Hepatocyte (in vitro differentiated cells): ENCODE results near the gene CFHR5. TPM values are rescaled to one million over a fixed set of nuclear protein-coding genes. Genes with fewer than 3 reads are reported as not detected.

ENCODE experiments used
- DNase-seq: peaks from one replicate; pipeline ENCODE4 v3.0.0-alpha.2; 2016; ENCODE audit warnings: low spot score
- H2AFZ ChIP-seq: fragments of 200-600 bp; sonication (generic); 2 replicates; pipeline ENCODE4 v1.6.0; 2016; ENCODE audit warnings: antibody characterized with exemption, mild to moderate bottlenecking
- H3K27ac ChIP-seq: fragments of 200-600 bp; sonication (generic); 2 replicates; pipeline ENCODE4 v1.5.1; 2016; ENCODE audit warnings: mild to moderate bottlenecking
- H3K27me3 ChIP-seq: fragments of 200-600 bp; sonication (generic); 2 replicates; pipeline ENCODE4 v1.6.1; 2016
- H3K36me3 ChIP-seq: fragments of 200-600 bp; sonication (generic); replicated peaks from 2 replicates; pipeline ENCODE4 v1.5.1; 2016; ENCODE audit warnings: low read depth; ENCODE audit not compliant: insufficient read depth
- H3K4me1 ChIP-seq: fragments of 200-600 bp; sonication (generic); 2 replicates; pipeline ENCODE4 v1.5.1; 2016; ENCODE audit warnings: mild to moderate bottlenecking, moderate library complexity; ENCODE audit not compliant: insufficient read depth
- H3K4me2 ChIP-seq: fragments of 200-600 bp; sonication (generic); 2 replicates; pipeline ENCODE4 v1.6.0; 2016
- H3K4me3 ChIP-seq: fragments of 200-600 bp; sonication (generic); 2 replicates; pipeline ENCODE4 v1.5.1; 2016; ENCODE audit warnings: mild to moderate bottlenecking
- H3K79me2 ChIP-seq: fragments of 200-600 bp; sonication (generic); 2 replicates; pipeline ENCODE4 v1.6.0; 2017; ENCODE audit warnings: mild to moderate bottlenecking
- H3K9me2 ChIP-seq: fragments of 200-600 bp; sonication (generic); replicated peaks from 2 replicates; pipeline ENCODE4 v1.6.0; 2017; ENCODE audit warnings: mild to moderate bottlenecking; ENCODE audit not compliant: insufficient read depth
- H3K9me3 ChIP-seq: fragments of 200-600 bp; sonication (generic); 2 replicates; pipeline ENCODE4 v1.5.1; 2016; ENCODE audit warnings: low read depth, mild to moderate bottlenecking
- H4K20me1 ChIP-seq: fragments of 200-600 bp; sonication (generic); 2 replicates; pipeline ENCODE4 v1.6.0; 2016; ENCODE audit warnings: mild to moderate bottlenecking; ENCODE audit not compliant: insufficient read depth, poor library complexity, severe bottlenecking
- EZH2 ChIP-seq: fragments of 200-600 bp; sonication (generic); IDR thresholded peaks from 2 replicates; pipeline ENCODE4 v1.6.1; 2016; ENCODE audit warnings: antibody characterized with exemption, mild to moderate bottlenecking, borderline replicate concordance
- EZH2phosphoT487 ChIP-seq: fragments of 200-600 bp; sonication (generic); IDR thresholded peaks from one replicate; pipeline ENCODE4 v1.6.1; 2018; ENCODE audit warnings: antibody characterized with exemption, mild to moderate bottlenecking, low read depth, moderate library complexity; ENCODE audit not compliant: unreplicated experiment, severe bottlenecking
- WGBS: methylation state at CpG from one replicate; pipeline ENCODE4 v1.1.6; 2016; ENCODE audit warnings: low lambda C conversion rate; ENCODE audit errors: missing lambda C conversion rate; 5-methylcytosine and 5-hydroxymethylcytosine counted together
- polyA plus RNA-seq: library from polyadenylated mRNA; unstranded; fragments of >200 nt; fragmentation: Nextera tagmentation; extraction: Ambion mirVana; gene quantifications from 2 replicates; pipeline ENCODE4 v1.2.1, GENCODE V29; 2016
- total RNA-seq: library from RNA; depleted of rRNA; stranded (reverse); fragments of >200 nt; gene quantifications from 2 replicates; pipeline ENCODE4 v1.2.3, GENCODE V29; 2014
- TF ChIP-seq, protein P1 (sequence below): fragments of 200-600 bp; sonication (generic); IDR thresholded peaks from 2 replicates; pipeline ENCODE4 v1.5.1; 2016; ENCODE audit warnings: antibody characterized with exemption, mild to moderate bottlenecking; ENCODE audit not compliant: poor library complexity

Gene CFHR5
- total and polyA plus RNA-seq, 2 experiments from 2014 or later, result 0.36 to 0.77 TPM

DNA sequence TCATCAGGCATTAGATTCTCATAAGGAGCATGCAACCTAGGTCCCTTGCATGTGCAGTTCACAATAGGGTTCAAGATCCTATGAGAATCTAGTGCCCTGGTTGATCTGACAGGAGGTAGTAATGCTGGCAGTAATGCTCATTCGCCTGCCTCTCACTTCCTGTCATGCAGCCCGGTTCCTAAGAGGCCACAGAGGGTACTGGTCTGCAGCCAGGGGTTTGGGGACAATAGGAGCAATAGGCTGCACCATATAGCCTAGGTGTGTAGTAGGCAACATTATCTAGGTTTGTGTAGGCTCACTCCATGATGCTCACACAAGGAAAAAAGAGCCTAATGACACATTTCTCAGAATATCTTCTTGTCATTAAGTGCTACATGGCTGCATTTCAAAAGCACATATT, 25.8 kb downstream of the CFHR5 start:
- 75% methylated on average over 2 of the region's 2 CpGs for WGBS
- H3K36me3 ChIP-seq, result no peaks in the 10 kb centered on the region
- no peak overlapping the region for H3K27ac ChIP-seq
- no peak overlapping the region for H3K4me2 ChIP-seq
- no peaks in the 10 kb centered on the region for H3K79me2 ChIP-seq
- H3K9me2 ChIP-seq, result no peaks in the 10 kb centered on the region
- H3K4me1 ChIP-seq, result no peaks in the 10 kb centered on the region
- no peak for DNase-seq
- no peak for TF ChIP-seq EZH2
- H4K20me1 ChIP-seq, result no peaks in the 10 kb centered on the region
- H3K4me3 ChIP-seq, result no peak overlapping the region
- no peaks in the 10 kb centered on the region for H3K9me3 ChIP-seq
- H2AFZ ChIP-seq, result no peak overlapping the region
- no peaks in the 10 kb centered on the region for H3K27me3 ChIP-seq

DNA sequence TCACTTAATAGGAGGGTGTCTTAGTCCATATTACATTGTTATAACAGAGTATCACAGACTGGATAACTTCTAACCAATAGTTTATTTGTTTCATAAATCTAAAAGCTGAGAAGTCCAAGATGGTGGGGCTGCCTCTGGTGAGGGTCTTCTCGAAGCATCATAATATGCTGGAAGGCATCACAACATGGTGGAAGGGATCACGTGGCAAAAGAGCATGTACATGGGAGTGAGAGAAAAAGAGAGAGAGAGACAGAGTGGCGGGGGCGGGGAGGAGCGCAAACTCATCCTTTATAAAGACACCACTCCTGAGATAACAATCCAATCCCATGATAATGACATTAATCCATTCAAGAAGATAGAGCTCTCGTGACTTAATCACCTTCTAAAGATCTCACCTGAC, 31.5 kb downstream of the CFHR5 start:
- TF ChIP-seq EZH2, result no peak
- TF ChIP-seq, protein P1, sequence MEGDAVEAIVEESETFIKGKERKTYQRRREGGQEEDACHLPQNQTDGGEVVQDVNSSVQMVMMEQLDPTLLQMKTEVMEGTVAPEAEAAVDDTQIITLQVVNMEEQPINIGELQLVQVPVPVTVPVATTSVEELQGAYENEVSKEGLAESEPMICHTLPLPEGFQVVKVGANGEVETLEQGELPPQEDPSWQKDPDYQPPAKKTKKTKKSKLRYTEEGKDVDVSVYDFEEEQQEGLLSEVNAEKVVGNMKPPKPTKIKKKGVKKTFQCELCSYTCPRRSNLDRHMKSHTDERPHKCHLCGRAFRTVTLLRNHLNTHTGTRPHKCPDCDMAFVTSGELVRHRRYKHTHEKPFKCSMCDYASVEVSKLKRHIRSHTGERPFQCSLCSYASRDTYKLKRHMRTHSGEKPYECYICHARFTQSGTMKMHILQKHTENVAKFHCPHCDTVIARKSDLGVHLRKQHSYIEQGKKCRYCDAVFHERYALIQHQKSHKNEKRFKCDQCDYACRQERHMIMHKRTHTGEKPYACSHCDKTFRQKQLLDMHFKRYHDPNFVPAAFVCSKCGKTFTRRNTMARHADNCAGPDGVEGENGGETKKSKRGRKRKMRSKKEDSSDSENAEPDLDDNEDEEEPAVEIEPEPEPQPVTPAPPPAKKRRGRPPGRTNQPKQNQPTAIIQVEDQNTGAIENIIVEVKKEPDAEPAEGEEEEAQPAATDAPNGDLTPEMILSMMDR, result no peak
- TF ChIP-seq EZH2phosphoT487, result no peak

DNA sequence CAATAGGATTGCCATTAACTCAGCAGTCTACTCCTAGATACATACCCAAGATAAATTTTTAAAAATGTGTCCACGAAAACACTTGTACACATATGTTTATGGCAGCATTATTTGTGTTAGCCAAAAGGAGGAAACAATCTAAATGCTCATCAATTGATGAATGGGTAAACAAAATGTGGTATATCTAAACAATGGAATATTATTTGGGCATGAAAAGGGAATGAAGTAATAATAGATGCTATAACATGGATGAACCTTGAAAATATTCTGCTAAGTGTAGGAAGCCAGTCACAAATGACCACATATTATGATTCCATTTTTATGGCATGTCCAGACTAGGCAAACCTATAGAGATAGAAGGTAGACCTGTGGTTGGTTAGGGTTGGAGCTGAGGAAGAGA, 34.3 kb downstream of the CFHR5 start:
- Histone ChIP-seq H3K27me3 (no peaks in the 10 kb centered on the region), H3K79me2 (no peaks in the 10 kb centered on the region), H3K9me3 (no peaks in the 10 kb centered on the region), H3K9me2 (no peaks in the 10 kb centered on the region), H3K27ac (no peak overlapping the region), H3K4me1 (no peaks in the 10 kb centered on the region), H3K36me3 (no peaks in the 10 kb centered on the region), H3K4me2 (no peak overlapping the region), H2AFZ (no peak overlapping the region), H3K4me3 (no peak overlapping the region), H4K20me1 (no peaks in the 10 kb centered on the region)
- no peak for DNase-seq
- TF ChIP-seq EZH2 (no peak), EZH2phosphoT487 (no peak)
- TF ChIP-seq, protein P1, result no peak
- 85% methylated on average over 1 of the region's 1 CpG for WGBS

More for the DNA sequence above, 31.5 kb downstream of the CFHR5 start:
- Histone ChIP-seq H3K4me3 (no peak overlapping the region), H3K36me3 (no peaks in the 10 kb centered on the region), H3K4me2 (no peak overlapping the region), H3K4me1 (no peaks in the 10 kb centered on the region), H3K27ac (no peak overlapping the region), H3K79me2 (no peaks in the 10 kb centered on the region), H3K9me2 (no peaks in the 10 kb centered on the region), H2AFZ (no peak overlapping the region), H3K9me3 (no peaks in the 10 kb centered on the region), H3K27me3 (no peaks in the 10 kb centered on the region), H4K20me1 (no peaks in the 10 kb centered on the region)
- 87% methylated on average over 6 of the region's 6 CpGs for WGBS
- no peak for DNase-seq

DNA sequence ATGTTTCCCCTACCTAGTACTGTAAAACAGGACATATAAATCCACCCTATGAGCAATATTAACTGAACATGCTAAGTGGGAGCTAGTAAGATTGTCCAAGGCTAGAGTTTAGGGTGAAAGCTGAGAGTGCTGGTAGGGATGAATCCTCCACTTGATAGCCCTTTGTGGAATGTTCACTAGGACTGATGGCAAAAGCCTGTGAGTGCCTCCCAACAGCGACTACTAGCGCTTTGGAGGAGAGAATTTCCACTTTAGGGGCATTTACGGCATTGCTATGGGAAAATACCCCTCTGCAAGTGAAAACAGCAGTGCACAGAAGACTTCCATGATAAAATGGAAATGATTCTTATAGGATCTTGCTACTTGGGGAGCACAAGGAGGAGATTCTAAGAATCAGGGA, 35.9 kb downstream of the CFHR5 start:
- Histone ChIP-seq H3K9me3 (no peaks in the 10 kb centered on the region), H3K36me3 (no peaks in the 10 kb centered on the region), H3K79me2 (no peaks in the 10 kb centered on the region), H3K27ac (no peak overlapping the region), H3K9me2 (no peaks in the 10 kb centered on the region), H3K27me3 (no peaks in the 10 kb centered on the region), H3K4me3 (no peak overlapping the region), H2AFZ (no peak overlapping the region), H3K4me2 (no peak overlapping the region), H3K4me1 (no peaks in the 10 kb centered on the region), H4K20me1 (no peaks in the 10 kb centered on the region)
- WGBS, result 76% methylated on average over 3 of the region's 3 CpGs
- TF ChIP-seq, protein P1, result no peak
- no peak for TF ChIP-seq EZH2phosphoT487
- TF ChIP-seq EZH2, result no peak
- DNase-seq, result no peak
